DND-41 (cell line): Measurements from ENCODE around the gene NOC4L.
"Not testable (repeated sequence)": the region's sequence is repeated elsewhere in the genome, so short reads cannot be mapped to it uniquely, and the experiment has no call there.

ENCODE experiments used
- ATAC-seq: fragments of 200-7000 bp; cut with Tn5 transposase; 3 replicates; pipeline ENCODE4 v1.9.1; 2021; ENCODE audit warnings: low read depth; ENCODE audit not compliant: insufficient read depth
- DNase-seq: peaks from one replicate; pipeline ENCODE4 v3.0.0-alpha.2; 2020
- H2AFZ ChIP-seq: 2 replicates; pipeline ENCODE4 v1.6.0; 2012; ENCODE audit warnings: low read depth, low read length
- H3K27ac ChIP-seq: 2 replicates; pipeline ENCODE4 v1.5.1; 2012; ENCODE audit warnings: low read length, inconsistent platforms
- H3K27me3 ChIP-seq: fragments of 200-600 bp; sonication (generic); 2 replicates; pipeline ENCODE4 v1.6.0; 2012; ENCODE audit warnings: low read length, mild to moderate bottlenecking, inconsistent platforms; ENCODE audit not compliant: insufficient read depth, poor library complexity
- H3K36me3 ChIP-seq: 2 replicates; pipeline ENCODE4 v1.5.1; 2012; ENCODE audit warnings: low read length, inconsistent platforms; ENCODE audit not compliant: insufficient read depth
- H3K4me1 ChIP-seq: 2 replicates; pipeline ENCODE4 v1.5.1; 2012; ENCODE audit warnings: mild to moderate bottlenecking, low read length; ENCODE audit not compliant: insufficient read depth
- H3K4me2 ChIP-seq: 2 replicates; pipeline ENCODE4 v1.6.0; 2012; ENCODE audit warnings: mild to moderate bottlenecking, moderate library complexity, low read length, inconsistent platforms; ENCODE audit not compliant: insufficient read depth
- H3K4me3 ChIP-seq, 2 experiments: fragments of 200-600 bp in 1 of 2; shearing (Covaris generic) in 1 of 2; 2 replicates each; pipeline ENCODE4 v1.5.1; 2012 to 2016; ENCODE audit warnings: inconsistent platforms in 2 of 2, low read length in 2 of 2, mild to moderate bottlenecking in 2 of 2, low read depth in 1 of 2, moderate library complexity in 1 of 2
- H3K79me2 ChIP-seq: 2 replicates; pipeline ENCODE4 v1.6.0; 2012; ENCODE audit warnings: low read length, inconsistent platforms; ENCODE audit not compliant: insufficient read depth
- H3K9ac ChIP-seq: 2 replicates; pipeline ENCODE4 v1.6.0; 2012; ENCODE audit warnings: low read depth, mild to moderate bottlenecking, inconsistent platforms, low read length, moderate library complexity
- H3K9me3 ChIP-seq: 2 replicates; pipeline ENCODE4 v1.5.1; 2012; ENCODE audit warnings: low read length, moderate library complexity, mild to moderate bottlenecking, inconsistent platforms; ENCODE audit not compliant: insufficient read depth, severe bottlenecking
- H4K20me1 ChIP-seq: 2 replicates; pipeline ENCODE4 v1.6.0; 2012; ENCODE audit warnings: low read length; ENCODE audit not compliant: insufficient read depth
- CTCF ChIP-seq: IDR thresholded peaks from 2 replicates; pipeline ENCODE4 v1.5.1; 2012; ENCODE audit warnings: borderline replicate concordance, low read length, moderate library complexity, mild to moderate bottlenecking; ENCODE audit not compliant: poor library complexity, severe bottlenecking; ENCODE audit errors: extremely low read depth
- EZH2 ChIP-seq: IDR thresholded peaks from 3 replicates; pipeline ENCODE4 v1.6.1; 2012; ENCODE audit warnings: borderline replicate concordance, low read depth, mild to moderate bottlenecking, moderate library complexity, low read length, inconsistent platforms; ENCODE audit not compliant: severe bottlenecking

NOC4L gene

GRCh38 chr12:132194556-132194955 lies 50.3 kb downstream of the NOC4L start:
- Histone ChIP-seq H3K4me1 (peaks cover 16% of the 10 kb centered on the region), H4K20me1 (no peaks in the 10 kb centered on the region), H3K4me3 (no peak overlapping the region), H3K4me2 (no peak overlapping the region), H3K9ac (no peak overlapping the region), H3K36me3 (no peaks in the 10 kb centered on the region), H3K27ac (no peak overlapping the region), H2AFZ (no peak overlapping the region), H3K27me3 (no peaks in the 10 kb centered on the region), H3K9me3 (peaks cover 5% of the 10 kb centered on the region), H3K79me2 (no peaks in the 10 kb centered on the region)
- ATAC-seq = no peak
- no peak for DNase-seq
- TF ChIP-seq CTCF (no peak), EZH2 (no peak)

- not testable (repeated sequence) for H3K36me3 ChIP-seq, ATAC-seq, H3K79me2 ChIP-seq, H3K27me3 ChIP-seq, DNase-seq, H3K4me2 ChIP-seq, H4K20me1 ChIP-seq, H3K9me3 ChIP-seq, H2AFZ ChIP-seq, H3K9ac ChIP-seq, H3K4me3 ChIP-seq, H3K27ac ChIP-seq
- peaks cover 10% of the 10 kb centered on the region for H3K4me1 ChIP-seq
Measured at GRCh38 chr12:132195242-132195641, 51.0 kb downstream of the NOC4L start.

GRCh38 chr12:132196038-132196872 lies 52.0 kb downstream of the NOC4L start:
- no peak overlapping the region for H3K27ac ChIP-seq
- H3K9ac ChIP-seq = no peak overlapping the region
- H3K4me3 ChIP-seq = no peak overlapping the region
- H3K36me3 ChIP-seq = no peaks in the 10 kb centered on the region
- ATAC-seq = no peak
- DNase-seq = no peak
- peaks cover under 1% of the 10 kb centered on the region; the same call in 1 of the 2 replicates for H3K4me1 ChIP-seq
- no peaks in the 10 kb centered on the region for H3K79me2 ChIP-seq
- no peak overlapping the region for H3K4me2 ChIP-seq
- no peaks in the 10 kb centered on the region for H3K27me3 ChIP-seq
- H3K9me3 ChIP-seq = peaks cover 5% of the 10 kb centered on the region
- no peak overlapping the region for H2AFZ ChIP-seq
- H4K20me1 ChIP-seq = no peaks in the 10 kb centered on the region
- TF ChIP-seq EZH2 (no peak), CTCF (no peak)

GRCh38 chr12:132196873-132197390 lies 52.7 kb downstream of the NOC4L start:
- Histone ChIP-seq H3K27me3 (no peaks in the 10 kb centered on the region), H3K79me2 (no peaks in the 10 kb centered on the region), H3K36me3 (no peaks in the 10 kb centered on the region), H2AFZ (no peak overlapping the region), H3K4me1 (no peaks in the 10 kb centered on the region), H4K20me1 (no peaks in the 10 kb centered on the region), H3K9me3 (peaks cover 5% of the 10 kb centered on the region), H3K4me2 (no peak overlapping the region), H3K27ac (no peak overlapping the region), H3K9ac (no peak overlapping the region), H3K4me3 (no peak overlapping the region)
- ATAC-seq = no peak
- TF ChIP-seq EZH2 (no peak), CTCF (no peak)
- no peak for DNase-seq
